Activated CD4-positive, alpha-beta T cell treated with anti-CD3 and anti-CD28 coated beads for 4 hours (primary cell): Measurements from ENCODE around the gene AOPEP.
A peak's percentile ranks its signal among the peaks of the same experiment; 100 is the strongest.

Experiments
- DNase-seq, 2 donors: peaks; one replicate each; pipeline ENCODE4 v3.0.0-alpha.2; 2020

Gene AOPEP

GRCh38 chr9:94851467-94851866, 125.0 kb downstream of the AOPEP start:
- no peak for DNase-seq

- no peak for DNase-seq
Observed at GRCh38 chr9:94851892-94852291, 125.4 kb downstream of the AOPEP start.

- no peak for DNase-seq
Observed at GRCh38 chr9:94852373-94852772, 125.9 kb downstream of the AOPEP start.

GRCh38 chr9:94853887-94854286, 127.4 kb downstream of the AOPEP start:
- no peak for DNase-seq

- no peak for DNase-seq
Observed at GRCh38 chr9:94855903-94856302, 129.4 kb downstream of the AOPEP start.

- DNase-seq, result no peak
Observed at GRCh38 chr9:94857791-94858190, 131.3 kb downstream of the AOPEP start.

GRCh38 chr9:94859226-94859625, 132.7 kb downstream of the AOPEP start:
- no peak for DNase-seq

- no peak for DNase-seq
Observed at GRCh38 chr9:94859891-94860290, 133.4 kb downstream of the AOPEP start.

- peak; percentile 50 to 51 for DNase-seq
Observed at GRCh38 chr9:94860678-94861588, 134.4 kb downstream of the AOPEP start.

GRCh38 chr9:94861589-94862272, 135.2 kb downstream of the AOPEP start:
- no peak for DNase-seq

- DNase-seq, result no peak
Observed at GRCh38 chr9:94864196-94864595, 137.7 kb downstream of the AOPEP start.

- DNase-seq, result no peak
Observed at GRCh38 chr9:94864862-94865509, 138.5 kb downstream of the AOPEP start.

GRCh38 chr9:94865582-94866452, 139.3 kb downstream of the AOPEP start:
- DNase-seq, result no peak

GRCh38 chr9:94866770-94867169, 140.3 kb downstream of the AOPEP start:
- no peak for DNase-seq

- no peak for DNase-seq
Observed at GRCh38 chr9:94867281-94867841, 140.9 kb downstream of the AOPEP start.

- DNase-seq, result no peak
Observed at GRCh38 chr9:94867842-94868312, 141.4 kb downstream of the AOPEP start.

- no peak for DNase-seq
Observed at GRCh38 chr9:94868464-94868863, 142.0 kb downstream of the AOPEP start.

- peak in 1 of 2 donors; percentile 20 for DNase-seq
Observed at GRCh38 chr9:94869415-94869843, 142.9 kb downstream of the AOPEP start.

GRCh38 chr9:94870465-94870792, 143.9 kb downstream of the AOPEP start:
- no peak for DNase-seq

GRCh38 chr9:94870793-94871558, 144.5 kb downstream of the AOPEP start:
- DNase-seq, result peak; percentile 17 to 20

- no peak for DNase-seq
Observed at GRCh38 chr9:94872083-94872833, 145.8 kb downstream of the AOPEP start.
